ENCODE data around the gene LANCL2. TPM values are rescaled to one million over a fixed set of nuclear protein-coding genes. Genes with fewer than 3 reads are reported as not detected.

Gene LANCL2
- total and polyA plus RNA-seq, 2 of the 4 experiments (the other 2 are of a cell fraction): 11.7 to 17.9 TPM

GRCh38 chr7:55377162-55377817, 12.2 kb downstream of the LANCL2 start:
- in situ Hi-C loops (cut with MboI; ENCODE audit: low sequenced_read_pairs): no loop called here
- no CpG with 5 or more reads among the region's 4 CpGs for WGBS, 2 experiments (ENCODE audit: extremely low coverage in 2 of 2, insufficient read length in 1 of 2)

More at GRCh38 chr7:55377162-55377817, 12.2 kb downstream of the LANCL2 start:
- Histone ChIP-seq H3K9me3 (ENCODE audit: control insufficient read depth, insufficient read depth, low read length) (no peaks in the 10 kb centered on the region), H3K4ac (ENCODE audit: low read depth, low read length) (no peak overlapping the region), H3K4me1 (ENCODE audit: control insufficient read depth, insufficient read depth, low read length) (no peaks in the 10 kb centered on the region), H3K14ac (replicated peaks; ENCODE audit: low read depth, low read length) (no peak overlapping the region), H2BK120ac (ENCODE audit: low read depth, low read length) (no peak overlapping the region), H3K23ac (ENCODE audit: low read depth, low read length) (no peak overlapping the region), H4K20me1 (ENCODE audit: insufficient read depth, low read length) (no peaks in the 10 kb centered on the region), H3K9me1 (ENCODE audit: insufficient read depth, low read length) (no peaks in the 10 kb centered on the region), H3K27ac (ENCODE audit: insufficient read depth, low read length) (no peak overlapping the region), H3K4me2 (ENCODE audit: low read depth, low read length) (no peak overlapping the region), H4K8ac (ENCODE audit: low read depth in 2 of 2, low read length in 2 of 2) (no peak overlapping the region), H2AK5ac (ENCODE audit: low read depth, low read length) (no peak overlapping the region), H2AFZ (replicated peaks; ENCODE audit: low read length, poor library complexity) (no peak overlapping the region), H3K18ac (ENCODE audit: low read depth, low read length) (no peak overlapping the region), H3K36me3 (ENCODE audit: control insufficient read depth, insufficient read depth, low read length) (no peaks in the 10 kb centered on the region; the same call in 1 of the 2 replicates), H2BK5ac (ENCODE audit: low read depth, low read length, poor library complexity, severe bottlenecking) (no peak overlapping the region), H4K91ac (ENCODE audit: insufficient read depth, low read depth, low read length) (no peak overlapping the region), H4K5ac (ENCODE audit: low read depth, low read length) (no peak overlapping the region), H3K56ac (ENCODE audit: extremely low read depth, insufficient read depth, low read length) (no peak overlapping the region), H2BK20ac (ENCODE audit: low read depth, low read length) (no peak overlapping the region), H3K27me3 (ENCODE audit: control insufficient read depth, insufficient read depth, low read length) (no peaks in the 10 kb centered on the region), H3K79me1 (ENCODE audit: low read depth in 1 of 2, low read length in 2 of 2) (peaks cover 9 to 14% of the 10 kb centered on the region in 2 experiments; a peak in 3 of 4 replicates), H2BK15ac (ENCODE audit: low read depth, low read length) (no peak overlapping the region), H2AK9ac (replicated peaks; ENCODE audit: low read depth, low read length, poor library complexity) (no peak overlapping the region), H3K4me3 (ENCODE audit: insufficient read depth, low read depth, low read length) (no peak overlapping the region), H3K9ac (ENCODE audit: low read depth, low read length) (no peak overlapping the region)
- TF ChIP-seq CHD1 (IDR thresholded peaks at IDR 0.05; ENCODE audit: low read depth, low read length): no peak
- ATAC-seq (ENCODE audit: low read depth): no peak
- POLR2A ChIA-PET (ENCODE audit: unreplicated experiment): no interaction called here
- no TSS peak for BruUV-seq (replicated peaks)
- dilution Hi-C loops (cut with HindIII; ENCODE audit: low sequenced_read_pairs, unreplicated experiment) (no loop called here), intact Hi-C loops (cut with micrococcal nuclease) (no loop called here)
- CTCF ChIA-PET: no interaction called here
- DNase-seq: no peak

Measured in IMR-90 (cell line).